Lower leg skin (tissue), 4 donors: ENCODE data around the gene ANGPT4. TPM values are rescaled to one million over a fixed set of nuclear protein-coding genes. Genes with fewer than 3 reads are reported as not detected.

Source experiments
- DNase-seq, 2 donors: peaks; one replicate each; pipeline ENCODE4 v3.0.0-alpha.2; 2019; ENCODE audit warnings: low spot score in 2 of 2
- H3K4me3 ChIP-seq: fragments of 200-600 bp; sonication (generic); 2 replicates; pipeline ENCODE4 v1.5.1; 2017; ENCODE audit warnings: mild to moderate bottlenecking, low read depth; ENCODE audit not compliant: poor library complexity, severe bottlenecking
- CTCF ChIP-seq, 3 donors: fragments of 450-650 bp; IDR thresholded peaks; one replicate each; pipeline ENCODE4 v1.5.1; 2016; ENCODE audit warnings: antibody characterized with exemption in 3 of 3, mild to moderate bottlenecking in 3 of 3, moderate library complexity in 2 of 3
- POLR2A ChIP-seq, 2 donors: fragments of 450-650 bp; IDR thresholded peaks; one replicate each; pipeline ENCODE4 v1.6.1; 2016 to 2017; ENCODE audit warnings: antibody characterized with exemption in 2 of 2, mild to moderate bottlenecking in 1 of 2, moderate library complexity in 1 of 2
- WGBS, 2 donors: methylation state at CpG; one replicate each; pipeline ENCODE4 v1.1.5; 2018; 5-methylcytosine and 5-hydroxymethylcytosine counted together
- intact Hi-C: fragments of 100-400 bp; cut with DNase I; formaldehyde crosslinking; loops from one replicate; pipeline ENCODE4 v1.15.0; 2023; ENCODE audit warnings: low total_unique reads
- total RNA-seq, 4 donors: library from RNA; depleted of rRNA; stranded (reverse); fragments of >200 nt; gene quantifications; one replicate each; pipeline ENCODE4 v1.1.0, GENCODE V29; 2016

Gene ANGPT4
- total RNA-seq, 4 donors from 2014 or later: 0.80 to 4.2 (median 1.7) TPM

- H3K4me3 ChIP-seq: no peak overlapping the region
- intact Hi-C loops: no loop called here
- no peak for DNase-seq
- TF ChIP-seq POLR2A (IDR thresholded peaks at IDR 0.05) (no peak), CTCF (IDR thresholded peaks at IDR 0.05) (no peak)
Observed at GRCh38 chr20:924639-925038, 8.5 kb upstream of the ANGPT4 start.

GRCh38 chr20:922781-923180, 6.6 kb upstream of the ANGPT4 start:
- no peak overlapping the region for H3K4me3 ChIP-seq
- TF ChIP-seq POLR2A (IDR thresholded peaks at IDR 0.05) (no peak), CTCF (IDR thresholded peaks at IDR 0.05) (no peak)
- intact Hi-C loops: no loop called here
- 34 to 44% methylated on average over 4 of the region's 4 CpGs for WGBS, 2 donors
- peak in 1 of 2 donors; percentile 83 for DNase-seq

- no peak overlapping the region for H3K4me3 ChIP-seq
- peak in 1 of 2 donors; percentile 59 for DNase-seq
- TF ChIP-seq CTCF (IDR thresholded peaks at IDR 0.05): no peak
- WGBS, 2 donors: 94% methylated on average over 5 of the region's 5 CpGs
- intact Hi-C loops: no loop called here
Observed at GRCh38 chr20:921068-921467, 4.9 kb upstream of the ANGPT4 start.

- intact Hi-C loops: no loop called here
- TF ChIP-seq CTCF (IDR thresholded peaks at IDR 0.05) (no peak), POLR2A (IDR thresholded peaks at IDR 0.05) (no peak)
- peak in 1 of 2 donors; percentile 25 for DNase-seq
- WGBS, 2 donors: 84 to 86% methylated on average over 4 of the region's 4 CpGs
- no peak overlapping the region for H3K4me3 ChIP-seq
Observed at GRCh38 chr20:920311-920710, 4.2 kb upstream of the ANGPT4 start.

GRCh38 chr20:919491-919916, 3.4 kb upstream of the ANGPT4 start:
- intact Hi-C loops: loop anchor here (5.0 kb wide), 1 partner anchor 782 kb away; no protein-coding TSS in a partner anchor
- no peak overlapping the region for H3K4me3 ChIP-seq
- peak in 1 of 2 donors; percentile 57 for DNase-seq
- TF ChIP-seq CTCF (IDR thresholded peaks at IDR 0.05) (no peak), POLR2A (IDR thresholded peaks at IDR 0.05) (no peak)
- WGBS, 2 donors: 64 to 70% methylated on average over 5 of the region's 5 CpGs

- TF ChIP-seq CTCF (IDR thresholded peaks at IDR 0.05) (no peak), POLR2A (IDR thresholded peaks at IDR 0.05) (no peak)
- DNase-seq: no peak
- whole genome bisulfite sequencing, 2 donors: 57 to 58% methylated on average over 4 of the region's 4 CpGs
- H3K4me3 ChIP-seq: no peak overlapping the region
- intact Hi-C loops: loop anchor here (5.0 kb wide), 1 partner anchor 780 kb away; no protein-coding TSS in a partner anchor
Observed at GRCh38 chr20:917416-917815, 1.3 kb upstream of the ANGPT4 start.
